B cell (primary cell): ENCODE data around the gene PCMTD2. TPM values are rescaled to one million over a fixed set of nuclear protein-coding genes. Genes with fewer than 3 reads are reported as not detected.

Experiments used
- ATAC-seq: fragments of 200-7000 bp; cut with Tn5 transposase; one replicate; pipeline ENCODE4 v1.10.0; 2021; ENCODE audit warnings: low read depth, mild to moderate bottlenecking, moderate number of reproducible peaks, moderate library complexity
- CTCF ChIA-PET: fragments of 350-600 bp; sonication (Branson Sonifier 250); formaldehyde crosslinking; loops from one replicate; lab custom pipeline; 2021; ENCODE audit warnings: antibody characterized with exemption, inconsistent platforms; lab: Charles Lee
- POLR2A ChIA-PET: fragments of 350-600 bp; sonication (Branson Sonifier 250); formaldehyde crosslinking; loops from one replicate; lab custom pipeline; 2021; ENCODE audit warnings: antibody characterized with exemption; lab: Charles Lee
- DNase-seq: peaks from one replicate; pipeline ENCODE4 v3.0.0; 2013
- H2AFZ ChIP-seq: 2 replicates; pipeline ENCODE4 v1.6.1; 2012; ENCODE audit warnings: mild to moderate bottlenecking, low read depth, low read length; ENCODE audit not compliant: insufficient read depth, poor library complexity, severe bottlenecking
- H3K27ac ChIP-seq, 2 donors: 1 replicate in 1 of 2; 2 replicates in 1 of 2; pipeline ENCODE4 v1.5.1; 2012 to 2013; ENCODE audit warnings: low read length in 2 of 2, mild to moderate bottlenecking in 2 of 2, moderate library complexity in 1 of 2
- H3K27me3 ChIP-seq, 4 experiments: fragments of 200-600 bp in 1 of 4; sonication (generic) in 1 of 4; replicated peaks in 1 of 4; 1 replicate in 2 of 4; 2 replicates in 2 of 4; pipeline versions ENCODE4 v1.6.1 to v1.7.0; 2013 to 2016; ENCODE audit warnings: low read length in 3 of 4, mild to moderate bottlenecking in 2 of 4, mixed read lengths in 1 of 4, moderate library complexity in 1 of 4; ENCODE audit not compliant: insufficient read depth in 4 of 4, control insufficient read depth in 3 of 4; ENCODE audit errors: control extremely low read depth in 1 of 4
- H3K36me3 ChIP-seq, 2 experiments: replicated peaks in 1 of 2; 1 replicate in 1 of 2; 2 replicates in 1 of 2; pipeline versions ENCODE4 v1.6.1 to v1.7.1; 2013; ENCODE audit warnings: low read length in 1 of 2; ENCODE audit not compliant: insufficient read depth in 2 of 2, control insufficient read depth in 1 of 2; ENCODE audit errors: control extremely low read depth in 1 of 2, extremely low read depth in 1 of 2
- H3K4me1 ChIP-seq, 2 donors: fragments of 200-600 bp in 1 of 2; sonication (generic) in 1 of 2; 1 replicate in 1 of 2; 2 replicates in 1 of 2; pipeline versions ENCODE4 v1.5.1 to v1.6.1; 2013 to 2017; ENCODE audit warnings: low read length in 2 of 2; ENCODE audit not compliant: control insufficient read depth in 2 of 2, insufficient read depth in 2 of 2
- H3K4me2 ChIP-seq: replicated peaks from 2 replicates; pipeline ENCODE3; 2012; ENCODE audit warnings: mild to moderate bottlenecking, low read depth, low read length; ENCODE audit not compliant: poor library complexity, severe bottlenecking
- H3K4me3 ChIP-seq, 5 experiments: fragments of 200-600 bp in 1 of 5; sonication (generic) in 1 of 5; 1 replicate in 3 of 5; 2 replicates in 2 of 5; pipeline versions ENCODE4 v1.5.1 to v1.7.0; 2011 to 2016; ENCODE audit warnings: low read length in 4 of 5, mild to moderate bottlenecking in 4 of 5, low read depth in 2 of 5, control low read depth in 1 of 5, moderate library complexity in 1 of 5; ENCODE audit not compliant: insufficient read depth in 1 of 5; ENCODE audit errors: control extremely low read depth in 1 of 5, extremely low read depth in 1 of 5
- H3K79me2 ChIP-seq: fragments of 200-600 bp; sonication (generic); one replicate; pipeline ENCODE4 v1.6.0; 2016; ENCODE audit warnings: low read length; ENCODE audit not compliant: control insufficient read depth, insufficient read depth
- H3K9ac ChIP-seq: fragments of 200-600 bp; sonication (generic); 2 replicates; pipeline ENCODE4 v1.6.1; 2017; ENCODE audit warnings: mild to moderate bottlenecking, low read length, moderate library complexity
- H3K9me3 ChIP-seq, 3 donors: one replicate each; pipeline versions ENCODE4 v1.6.1 to v1.7.1; 2013; ENCODE audit warnings: low read length in 2 of 3; ENCODE audit not compliant: control insufficient read depth in 2 of 3, insufficient read depth in 1 of 3; ENCODE audit errors: control extremely low read depth in 1 of 3
- H4K20me1 ChIP-seq: 2 replicates; pipeline ENCODE4 v1.6.0; 2012; ENCODE audit warnings: mild to moderate bottlenecking, low read length; ENCODE audit not compliant: insufficient read depth, control insufficient read depth, poor library complexity, severe bottlenecking
- H3K27ac Mint-ChIP-seq: one replicate; pipeline ENCODE4 v1.8.0; 2021; ENCODE audit warnings: mixed read lengths
- H3K27me3 Mint-ChIP-seq: one replicate; pipeline ENCODE4 v1.8.0; 2021; ENCODE audit warnings: mixed read lengths
- H3K4me1 Mint-ChIP-seq: one replicate; pipeline ENCODE4 v1.8.0; 2021; ENCODE audit warnings: mixed read lengths
- H3K4me3 Mint-ChIP-seq: one replicate; pipeline ENCODE4 v1.8.0; 2021; ENCODE audit warnings: mixed read lengths
- H3K9me3 Mint-ChIP-seq: one replicate; pipeline ENCODE4 v1.8.0; 2022; ENCODE audit warnings: mixed read lengths; ENCODE audit not compliant: insufficient read depth
- EZH2 ChIP-seq: IDR thresholded peaks from 2 replicates; pipeline ENCODE4 v1.6.1; 2012; ENCODE audit warnings: borderline replicate concordance, low read depth, mild to moderate bottlenecking, moderate library complexity, low read length; ENCODE audit not compliant: insufficient read depth, poor library complexity, severe bottlenecking
- WGBS: methylation state at CpG from one replicate; pipeline ENCODE4 v1.1.5; 2013; ENCODE audit warnings: missing lambda C conversion rate; ENCODE audit not compliant: insufficient coverage; 5-methylcytosine and 5-hydroxymethylcytosine counted together
- intact Hi-C: fragments of 100-400 bp; cut with micrococcal nuclease; formaldehyde crosslinking; loops from one replicate; pipeline ENCODE4 v1.10.0; 2022
- polyA plus RNA-seq: library from polyadenylated mRNA; depleted of rRNA; stranded (reverse); fragments of >200 nt; gene quantifications from 2 replicates; pipeline ENCODE4 v1.2.3, GENCODE V29; 2012
- total RNA-seq, 2 donors: library from RNA; stranded (reverse); fragments of 120-200 nt in 1 of 2; gene quantifications; 1 replicate in 1 of 2; 2 replicates in 1 of 2; pipeline versions ENCODE4 v1.2.3 to v1.2.4, GENCODE V29; 2013 to 2022
- TF ChIP-seq, protein P1 (sequence below): fragments of 200-600 bp; IDR thresholded peaks from one replicate; pipeline ENCODE4 v1.8.0; 2022; ENCODE audit warnings: antibody characterized with exemption, mild to moderate bottlenecking

PCMTD2 gene
- total and polyA plus RNA-seq, 2 donors (not counting 1 experiment from before 2014, with no cell fraction given): 39.8 to 131 TPM

DNA sequence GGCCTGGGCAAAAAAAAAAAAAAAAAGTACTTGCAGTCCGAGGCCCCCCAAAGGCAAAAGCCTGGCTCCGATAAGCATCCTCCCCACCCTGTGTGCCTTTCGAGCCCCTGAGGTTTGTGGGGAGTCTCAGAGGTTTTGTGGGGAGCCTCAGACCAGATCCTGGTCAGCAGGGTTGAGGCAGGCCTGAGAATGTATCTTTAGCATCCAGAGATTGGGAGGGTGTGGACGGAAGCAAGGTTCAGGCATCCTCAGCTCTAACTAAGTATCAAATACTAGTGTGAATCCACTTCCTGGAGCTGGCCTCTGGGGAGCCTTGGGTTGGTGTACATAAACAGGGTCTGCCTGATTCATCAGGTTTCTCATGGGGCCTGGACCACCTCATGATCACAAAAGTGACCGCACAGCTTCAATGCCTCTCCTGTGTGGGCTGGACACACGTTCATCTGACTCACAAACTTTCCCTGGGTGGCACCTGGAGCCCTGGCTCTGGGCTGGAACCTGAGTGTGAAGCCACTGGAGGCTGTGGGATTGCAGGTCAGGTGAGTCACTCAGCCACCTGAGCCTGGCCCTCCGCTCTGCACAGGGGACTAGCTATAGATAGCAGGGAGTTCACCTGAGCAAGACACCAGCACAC lies 24.4 kb downstream of the PCMTD2 start:
- no peak for DNase-seq
- Histone ChIP-seq H2AFZ (no peak overlapping the region), H3K9me3 (no peaks in the 10 kb centered on the region), H3K4me1 (no peaks in the 10 kb centered on the region), H3K4me3 (no peak overlapping the region), H3K9ac (no peak overlapping the region), H3K4me2 (no peak overlapping the region), H3K79me2 (no peaks in the 10 kb centered on the region), H3K27me3 (no peaks in the 10 kb centered on the region), H4K20me1 (no peaks in the 10 kb centered on the region), H3K36me3 (no peaks in the 10 kb centered on the region), H3K27ac (no peak overlapping the region)
- intact Hi-C loops: no loop called here
- Mint-ChIP-seq H3K4me3 (no peak overlapping the region), H3K27me3 (no peaks in the 10 kb centered on the region), H3K4me1 (no peaks in the 10 kb centered on the region), H3K9me3 (no peaks in the 10 kb centered on the region), H3K27ac (no peak overlapping the region)
- TF ChIP-seq EZH2: no peak
- TF ChIP-seq, protein P1, sequence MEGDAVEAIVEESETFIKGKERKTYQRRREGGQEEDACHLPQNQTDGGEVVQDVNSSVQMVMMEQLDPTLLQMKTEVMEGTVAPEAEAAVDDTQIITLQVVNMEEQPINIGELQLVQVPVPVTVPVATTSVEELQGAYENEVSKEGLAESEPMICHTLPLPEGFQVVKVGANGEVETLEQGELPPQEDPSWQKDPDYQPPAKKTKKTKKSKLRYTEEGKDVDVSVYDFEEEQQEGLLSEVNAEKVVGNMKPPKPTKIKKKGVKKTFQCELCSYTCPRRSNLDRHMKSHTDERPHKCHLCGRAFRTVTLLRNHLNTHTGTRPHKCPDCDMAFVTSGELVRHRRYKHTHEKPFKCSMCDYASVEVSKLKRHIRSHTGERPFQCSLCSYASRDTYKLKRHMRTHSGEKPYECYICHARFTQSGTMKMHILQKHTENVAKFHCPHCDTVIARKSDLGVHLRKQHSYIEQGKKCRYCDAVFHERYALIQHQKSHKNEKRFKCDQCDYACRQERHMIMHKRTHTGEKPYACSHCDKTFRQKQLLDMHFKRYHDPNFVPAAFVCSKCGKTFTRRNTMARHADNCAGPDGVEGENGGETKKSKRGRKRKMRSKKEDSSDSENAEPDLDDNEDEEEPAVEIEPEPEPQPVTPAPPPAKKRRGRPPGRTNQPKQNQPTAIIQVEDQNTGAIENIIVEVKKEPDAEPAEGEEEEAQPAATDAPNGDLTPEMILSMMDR: no peak
- ChIA-PET CTCF (interaction anchor here (0.6 kb wide), 1 partner anchor 802 kb away, joined by 3 read pairs; no protein-coding TSS in a partner anchor), POLR2A (no interaction called here)
- no peak for ATAC-seq
- WGBS: 86% methylated on average over 3 of the region's 7 CpGs

DNA sequence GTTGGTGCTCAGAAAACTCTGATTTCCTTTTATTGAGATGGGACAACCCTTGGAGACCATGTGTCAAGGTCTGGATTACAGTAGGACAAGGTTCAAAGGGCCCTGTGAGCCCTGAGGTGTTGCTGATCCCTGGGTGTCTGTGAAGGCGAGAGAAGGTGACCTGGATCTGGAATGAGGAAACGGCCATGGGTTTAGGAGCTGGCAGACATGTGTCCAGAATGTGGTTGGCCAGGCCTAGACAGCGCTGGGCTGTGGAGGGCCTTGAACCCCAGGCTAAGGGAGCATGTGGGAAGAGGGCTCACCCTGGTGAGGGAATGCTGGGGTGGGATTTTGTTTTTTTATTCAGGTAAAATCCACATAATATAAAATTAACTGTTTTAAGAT lies 24.9 kb downstream of the PCMTD2 start:
- H4K20me1 ChIP-seq: no peaks in the 10 kb centered on the region
- no peaks in the 10 kb centered on the region for H3K27me3 Mint-ChIP-seq
- H3K4me1 Mint-ChIP-seq: no peaks in the 10 kb centered on the region
- CTCF ChIA-PET: interaction anchor here (0.6 kb wide), 1 partner anchor 803 kb away, joined by 3 read pairs; no protein-coding TSS in a partner anchor
- H3K9me3 Mint-ChIP-seq: no peaks in the 10 kb centered on the region
- H3K9ac ChIP-seq: no peak overlapping the region
- H3K27me3 ChIP-seq: no peaks in the 10 kb centered on the region
- ATAC-seq: no peak
- H3K4me3 ChIP-seq: no peak overlapping the region
- H3K4me1 ChIP-seq: no peaks in the 10 kb centered on the region
- POLR2A ChIA-PET: no interaction called here
- intact Hi-C loops: no loop called here
- H3K79me2 ChIP-seq: no peaks in the 10 kb centered on the region
- no peak for TF ChIP-seq EZH2
- TF ChIP-seq, protein P1: no peak
- H3K4me2 ChIP-seq: no peak overlapping the region
- no peaks in the 10 kb centered on the region for H3K36me3 ChIP-seq
- H3K27ac Mint-ChIP-seq: no peak overlapping the region
- WGBS: 100% methylated on average over 2 of the region's 3 CpGs
- no peak overlapping the region for H3K27ac ChIP-seq
- H2AFZ ChIP-seq: no peak overlapping the region
- DNase-seq: no peak
- H3K9me3 ChIP-seq: peaks cover 0 to 1% (median 0%) of the 10 kb centered on the region in 3 donors
- H3K4me3 Mint-ChIP-seq: no peak overlapping the region
